SH-SY5Y (cell line): ENCODE results near the gene DUSP5.

Experiments
- GATA2 ChIP-seq: IDR thresholded peaks from 2 replicates; pipeline ENCODE4 v1.6.1; 2011; ENCODE audit warnings: mild to moderate bottlenecking, low read depth, low read length
- GATA3 ChIP-seq: IDR thresholded peaks from 2 replicates; pipeline ENCODE4 v1.6.1; 2011; ENCODE audit warnings: low read depth, mild to moderate bottlenecking, low read length, moderate library complexity

GRCh38 chr10:110506448-110506847, 8.7 kb downstream of the DUSP5 start:
- TF ChIP-seq GATA2 (no peak), GATA3 (no peak)
